ENCODE results near the gene IGHMBP2. TPM values are rescaled to one million over a fixed set of nuclear protein-coding genes. Genes with fewer than 3 reads are reported as not detected.

The IGHMBP2 gene
- total and polyA plus RNA-seq, 2 donors from 2014 or later: 8.8 to 19.6 TPM

GRCh38 chr11:68962527-68963250 lies 59.0 kb downstream of the IGHMBP2 start:
- H3K27ac ChIP-seq (ENCODE audit: low read depth in 2 of 2, low read length in 2 of 2): no peak overlapping the region

GRCh38 chr11:68963779-68964178 lies 60.1 kb downstream of the IGHMBP2 start:
- H3K36me3 ChIP-seq (ENCODE audit: control insufficient read depth in 2 of 3, insufficient read depth in 3 of 3, low read length in 3 of 3): no peaks in the 10 kb centered on the region
- no peak overlapping the region for H3K4me3 ChIP-seq (ENCODE audit: low read length in 3 of 3)
- no peak for FAIRE-seq
- intact Hi-C loops (cut with DNase I): no loop called here
- no peak overlapping the region for H3K9ac ChIP-seq (ENCODE audit: low read length in 3 of 3)
- no peaks in the 10 kb centered on the region for H3K4me1 ChIP-seq (ENCODE audit: control insufficient read depth in 2 of 3, insufficient read depth in 2 of 3, low read depth in 1 of 3, low read length in 3 of 3)
- peak in 1 of 5 donors; percentile 31 for DNase-seq
- TF ChIP-seq CTCF (IDR thresholded peaks at IDR 0.05; ENCODE audit: borderline replicate concordance, extremely low read depth, insufficient read depth): no peak
- no peaks in the 10 kb centered on the region for H3K27me3 ChIP-seq (ENCODE audit: control insufficient read depth, insufficient read depth, low read length)
- no peak overlapping the region for H3K27ac ChIP-seq (ENCODE audit: low read depth in 2 of 2, low read length in 2 of 2)
- H3K9me3 ChIP-seq (ENCODE audit: control insufficient read depth in 2 of 3, insufficient read depth in 1 of 3, low read length in 3 of 3): no peaks in the 10 kb centered on the region

More at GRCh38 chr11:68962527-68963250, 59.0 kb downstream of the IGHMBP2 start:
- peak in 2 of 5 donors; percentile 28 to 38 for DNase-seq
- no peaks in the 10 kb centered on the region for H3K9me3 ChIP-seq (ENCODE audit: control insufficient read depth in 2 of 3, insufficient read depth in 1 of 3, low read length in 3 of 3)
- FAIRE-seq: no peak
- no peak overlapping the region for H3K4me3 ChIP-seq (ENCODE audit: low read length in 3 of 3)
- no peak overlapping the region for H3K9ac ChIP-seq (ENCODE audit: low read length in 3 of 3)
- no peaks in the 10 kb centered on the region for H3K4me1 ChIP-seq (ENCODE audit: control insufficient read depth in 2 of 3, insufficient read depth in 2 of 3, low read depth in 1 of 3, low read length in 3 of 3)
- intact Hi-C loops (cut with DNase I): no loop called here
- no peaks in the 10 kb centered on the region for H3K36me3 ChIP-seq (ENCODE audit: control insufficient read depth in 2 of 3, insufficient read depth in 3 of 3, low read length in 3 of 3)
- TF ChIP-seq CTCF (IDR thresholded peaks at IDR 0.05; ENCODE audit: borderline replicate concordance, extremely low read depth, insufficient read depth): no peak
- no peaks in the 10 kb centered on the region for H3K27me3 ChIP-seq (ENCODE audit: control insufficient read depth, insufficient read depth, low read length)

GRCh38 chr11:68965901-68966853 lies 62.5 kb downstream of the IGHMBP2 start:
- H3K4me1 ChIP-seq (ENCODE audit: control insufficient read depth in 2 of 3, insufficient read depth in 2 of 3, low read depth in 1 of 3, low read length in 3 of 3): no peaks in the 10 kb centered on the region
- no peaks in the 10 kb centered on the region for H3K27me3 ChIP-seq (ENCODE audit: control insufficient read depth, insufficient read depth, low read length)
- H3K9ac ChIP-seq (ENCODE audit: low read length in 3 of 3): no peak overlapping the region
- no peak for TF ChIP-seq CTCF (IDR thresholded peaks at IDR 0.05; ENCODE audit: borderline replicate concordance, extremely low read depth, insufficient read depth)
- no peak overlapping the region for H3K4me3 ChIP-seq (ENCODE audit: low read length in 3 of 3)
- peak in 1 of 5 donors; percentile 33 for DNase-seq
- no peak for FAIRE-seq
- no peaks in the 10 kb centered on the region for H3K9me3 ChIP-seq (ENCODE audit: control insufficient read depth in 2 of 3, insufficient read depth in 1 of 3, low read length in 3 of 3)
- no peaks in the 10 kb centered on the region for H3K36me3 ChIP-seq (ENCODE audit: control insufficient read depth in 2 of 3, insufficient read depth in 3 of 3, low read length in 3 of 3)
- no peak overlapping the region for H3K27ac ChIP-seq (ENCODE audit: low read depth in 2 of 2, low read length in 2 of 2)
- intact Hi-C loops (cut with DNase I): no loop called here
